Renal pelvis (tissue), 4 donors: ENCODE measurements around the gene IKZF1. TPM values are rescaled to one million over a fixed set of nuclear protein-coding genes. Genes with fewer than 3 reads are reported as not detected.

ENCODE experiments used
- DNase-seq: peaks from one replicate; pipeline ENCODE4 v3.0.0-alpha.2; 2013
- polyA plus RNA-seq, 3 donors: library from polyadenylated mRNA; unstranded; fragments of 120-200 nt; gene quantifications; one replicate each; pipeline ENCODE4 v1.2.1, GENCODE V29; 2013; ENCODE audit not compliant: insufficient read length in 3 of 3

IKZF1 gene
- polyA plus RNA-seq, 3 donors, result 0.94 to 1.8 (median 1.6) TPM

- DNase-seq, result no peak
Observed at GRCh38 chr7:50448823-50449222, 144.3 kb downstream of the IKZF1 start.

- no peak for DNase-seq
Observed at GRCh38 chr7:50449501-50449880, 145.0 kb downstream of the IKZF1 start.

- peak; percentile 64 for DNase-seq
Observed at GRCh38 chr7:50449881-50450589, 145.5 kb downstream of the IKZF1 start, which contains the start of gene FIGNL1. FIGNL1 (minus strand) TSS chr7:50450350; CDS start chr7:50447287, 3,063 bp downstream.

GRCh38 chr7:50450590-50451032 is 146.1 kb downstream of the IKZF1 start:
- no peak for DNase-seq

Other genes with a start within 250 kb of the IKZF1 start
- gene ZPBP, start 211.5 kb upstream of the IKZF1 start, polyA plus RNA-seq, result under 1 TPM; 0.28 to 0.73 (median 0.53) TPM
- gene FIGNL1, start 145.6 kb downstream of the IKZF1 start, polyA plus RNA-seq, result 10 to 100 TPM; 24.6 to 34.8 (median 32.6) TPM